NT2/D1 (cell line): ENCODE results near the gene OPHN1.
A peak's percentile ranks its signal among the peaks of the same experiment; 100 is the strongest.
"Not testable (repeated sequence)": the region's sequence is repeated elsewhere in the genome, so short reads cannot be mapped to it uniquely, and the experiment has no call there.

Experiments used
- DNase-seq: peaks from one replicate; pipeline ENCODE4 v3.0.0-alpha.2; 2011; ENCODE audit warnings: low read depth, low spot score
- H3K27me3 ChIP-seq: 2 replicates; pipeline ENCODE4 v1.6.0; 2011; ENCODE audit warnings: mild to moderate bottlenecking; ENCODE audit not compliant: insufficient read length, insufficient read depth
- H3K36me3 ChIP-seq: 2 replicates; pipeline ENCODE4 v1.6.1; 2011; ENCODE audit warnings: mild to moderate bottlenecking, low read length, mixed read lengths; ENCODE audit not compliant: insufficient read depth, insufficient read length
- H3K4me1 ChIP-seq: 2 replicates; pipeline ENCODE4 v1.5.1; 2011; ENCODE audit not compliant: insufficient read depth, insufficient read length
- H3K4me3 ChIP-seq: 2 replicates; pipeline ENCODE4 v1.5.1; 2011; ENCODE audit warnings: low read depth; ENCODE audit not compliant: insufficient read length
- H3K9ac ChIP-seq: 2 replicates; pipeline ENCODE4 v1.6.0; 2011; ENCODE audit warnings: low read depth; ENCODE audit not compliant: insufficient read length
- H3K9me3 ChIP-seq: 2 replicates; pipeline ENCODE4 v1.5.1; 2011; ENCODE audit warnings: mild to moderate bottlenecking, low read length; ENCODE audit not compliant: insufficient read depth
- SUZ12 ChIP-seq: IDR thresholded peaks from 2 replicates; pipeline ENCODE4 v1.6.1; 2011; ENCODE audit not compliant: insufficient read length, insufficient read depth; ENCODE audit errors: extremely low read depth
- YY1 ChIP-seq: IDR thresholded peaks from 2 replicates; pipeline ENCODE4 v1.6.1; 2011; ENCODE audit not compliant: insufficient read length, insufficient read depth
- ZNF274 ChIP-seq: IDR thresholded peaks from 2 replicates; pipeline ENCODE4 v1.6.1; 2011; ENCODE audit warnings: mild to moderate bottlenecking, low read depth, low read length

The OPHN1 gene

GRCh38 chrX:68363984-68364383 is 69.3 kb downstream of the OPHN1 start:
- no peak for DNase-seq
- H3K27me3 ChIP-seq: no peaks in the 10 kb centered on the region
- no peaks in the 10 kb centered on the region for H3K9me3 ChIP-seq
- no peak overlapping the region for H3K4me3 ChIP-seq
- H3K9ac ChIP-seq: no peak overlapping the region
- H3K36me3 ChIP-seq: no peaks in the 10 kb centered on the region
- no peaks in the 10 kb centered on the region for H3K4me1 ChIP-seq
- TF ChIP-seq ZNF274 (no peak), SUZ12 (no peak), YY1 (no peak)

DNA sequence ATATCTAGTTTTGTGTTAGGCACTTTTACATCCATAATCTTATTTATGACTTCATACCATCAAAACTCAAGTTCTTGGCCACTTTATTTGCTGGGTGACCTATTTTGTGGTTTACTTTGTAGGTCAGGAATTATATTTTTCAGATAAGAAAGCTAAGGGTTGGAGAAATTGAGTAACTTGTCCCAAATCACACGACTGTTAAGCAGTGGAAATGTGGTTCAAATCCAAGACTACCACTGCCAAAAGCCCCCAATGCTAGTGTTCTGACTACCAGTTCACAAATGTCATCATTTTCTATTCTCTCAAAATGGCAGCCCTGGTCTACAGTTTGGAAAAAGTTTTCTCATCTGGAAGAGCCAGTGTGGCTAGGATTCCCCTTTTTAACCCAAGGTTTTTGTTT is 74.6 kb downstream of the OPHN1 start:
- Histone ChIP-seq H3K9me3 (no peaks in the 10 kb centered on the region), H3K4me3 (no peak overlapping the region), H3K9ac (no peak overlapping the region), H3K36me3 (no peaks in the 10 kb centered on the region), H3K27me3 (no peaks in the 10 kb centered on the region), H3K4me1 (no peaks in the 10 kb centered on the region)
- no peak for DNase-seq
- TF ChIP-seq SUZ12: no peak
- TF ChIP-seq ZNF274: no peak
- no peak for TF ChIP-seq YY1

DNA sequence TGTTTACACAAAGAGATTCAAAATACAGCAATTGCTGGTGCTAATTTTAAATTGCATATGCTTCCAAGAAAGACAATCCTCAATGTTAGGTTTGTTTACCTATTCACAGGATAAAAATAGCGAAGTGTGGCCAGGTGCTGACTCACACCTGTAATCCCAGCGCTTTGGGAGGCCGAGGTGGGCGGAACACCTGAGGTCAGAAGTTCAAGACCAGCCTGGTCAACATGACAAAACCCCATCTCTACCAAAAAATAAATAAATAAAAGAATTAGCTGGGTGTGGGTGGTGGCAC is 77.7 kb downstream of the OPHN1 start:
- Histone ChIP-seq H3K4me3 (no peak overlapping the region), H3K27me3 (no peaks in the 10 kb centered on the region), H3K36me3 (no peaks in the 10 kb centered on the region), H3K9me3 (no peaks in the 10 kb centered on the region), H3K9ac (no peak overlapping the region), H3K4me1 (no peaks in the 10 kb centered on the region)
- TF ChIP-seq YY1: no peak
- TF ChIP-seq ZNF274: no peak
- TF ChIP-seq SUZ12: no peak
- no peak for DNase-seq

- DNase-seq: no peak
- TF ChIP-seq ZNF274: no peak
- no peak for TF ChIP-seq SUZ12
- no peak for TF ChIP-seq YY1
- H3K4me1 ChIP-seq: no peaks in the 10 kb centered on the region
Observed at GRCh38 chrX:68354879-68355628, 78.2 kb downstream of the OPHN1 start.

DNA sequence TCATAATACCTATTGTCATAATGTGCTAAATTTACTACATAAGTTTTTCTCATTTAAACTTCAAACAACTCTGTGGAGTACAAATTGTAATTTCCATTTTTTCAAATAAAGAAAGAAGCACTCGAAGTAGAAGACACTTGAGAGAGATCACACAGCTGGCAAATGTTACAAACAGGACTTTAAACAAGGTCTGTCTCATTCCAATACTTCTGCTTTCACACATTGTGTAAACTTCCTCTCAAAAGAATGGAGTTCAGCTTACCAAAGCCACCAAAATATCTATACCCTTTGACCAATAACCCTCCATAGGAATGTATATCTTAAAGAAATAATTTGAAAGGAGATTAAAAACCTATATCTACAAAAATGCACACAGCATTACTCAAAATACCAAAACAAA is 88.3 kb downstream of the OPHN1 start:
- Histone ChIP-seq H3K36me3 (no peaks in the 10 kb centered on the region), H3K27me3 (no peaks in the 10 kb centered on the region), H3K4me1 (no peaks in the 10 kb centered on the region), H3K9me3 (no peaks in the 10 kb centered on the region), H3K4me3 (no peak overlapping the region), H3K9ac (no peak overlapping the region)
- no peak for DNase-seq
- TF ChIP-seq YY1: no peak
- TF ChIP-seq ZNF274: no peak
- no peak for TF ChIP-seq SUZ12

More at GRCh38 chrX:68354879-68355628, 78.2 kb downstream of the OPHN1 start:
- Histone ChIP-seq H3K4me3 (no peak overlapping the region), H3K36me3 (no peaks in the 10 kb centered on the region), H3K27me3 (no peaks in the 10 kb centered on the region), H3K9me3 (no peaks in the 10 kb centered on the region), H3K9ac (no peak overlapping the region)

DNA sequence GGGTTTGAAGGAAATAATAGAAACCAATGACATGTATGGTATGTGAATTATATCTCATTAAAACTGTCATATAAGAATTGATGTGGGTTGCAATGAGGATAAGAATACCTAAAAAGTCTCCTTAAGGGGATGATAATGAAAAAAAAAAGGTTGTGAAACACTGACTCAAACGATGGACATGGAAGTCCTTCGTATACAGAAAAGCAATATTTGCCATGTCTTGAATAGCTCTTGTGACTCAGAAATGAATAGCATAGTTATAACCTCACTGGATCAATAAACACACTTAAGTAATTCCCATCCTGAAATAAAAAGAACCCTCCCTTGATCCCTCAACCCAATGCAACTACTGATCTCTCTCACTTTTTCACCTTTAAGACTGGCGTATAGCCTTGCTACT is 89.7 kb downstream of the OPHN1 start:
- Histone ChIP-seq H3K9ac (no peak overlapping the region), H3K4me1 (no peaks in the 10 kb centered on the region)
- TF ChIP-seq YY1 (no peak), ZNF274 (no peak), SUZ12 (no peak)

GRCh38 chrX:68332201-68332731 is 101.0 kb downstream of the OPHN1 start:
- Histone ChIP-seq H3K27me3 (no peaks in the 10 kb centered on the region), H3K9ac (no peak overlapping the region), H3K4me1 (no peaks in the 10 kb centered on the region), H3K9me3 (no peaks in the 10 kb centered on the region), H3K4me3 (no peak overlapping the region), H3K36me3 (no peaks in the 10 kb centered on the region)
- no peak for TF ChIP-seq ZNF274
- no peak for TF ChIP-seq SUZ12
- no peak for TF ChIP-seq YY1
- DNase-seq: peak; percentile 15

More for the DNA sequence above, 89.7 kb downstream of the OPHN1 start:
- H3K36me3 ChIP-seq: no peaks in the 10 kb centered on the region
- H3K4me3 ChIP-seq: no peak overlapping the region
- H3K9me3 ChIP-seq: no peaks in the 10 kb centered on the region
- no peaks in the 10 kb centered on the region for H3K27me3 ChIP-seq
- no peak for DNase-seq

DNA sequence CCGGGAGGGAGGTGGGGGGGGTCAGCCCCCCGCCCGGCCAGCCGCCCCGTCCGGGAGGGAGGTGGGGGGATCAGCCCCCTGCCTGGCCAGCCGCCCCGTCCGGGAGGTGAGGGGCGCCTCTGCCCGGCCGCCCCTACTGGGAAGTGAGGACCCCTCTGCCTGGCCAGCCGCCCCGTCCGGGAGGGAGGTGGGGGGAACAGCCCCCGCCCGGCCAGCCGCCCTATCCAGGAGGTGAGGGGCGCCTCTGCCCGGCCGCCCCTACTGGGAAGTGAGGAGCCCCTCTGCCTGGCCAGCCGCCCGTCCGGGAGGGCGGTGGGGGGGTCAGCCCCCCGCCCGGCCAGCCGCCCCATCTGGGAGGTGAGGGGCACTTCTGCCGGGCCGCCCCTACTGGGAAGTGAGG is 106.5 kb downstream of the OPHN1 start:
- not testable (repeated sequence) for H3K4me3 ChIP-seq

More for the DNA sequence above, 106.5 kb downstream of the OPHN1 start:
- not testable (repeated sequence) for H3K4me1 ChIP-seq, H3K9ac ChIP-seq, H3K27me3 ChIP-seq, DNase-seq, H3K36me3 ChIP-seq, H3K9me3 ChIP-seq
